Right lobe of liver (tissue), 6 donors: ENCODE data around the gene AVL9. TPM values are rescaled to one million over a fixed set of nuclear protein-coding genes. Genes with fewer than 3 reads are reported as not detected.

Source experiments
- ATAC-seq, 4 donors: fragments of 200-7000 bp; cut with Tn5 transposase; one replicate each; pipeline ENCODE4 v1.9.1; 2020; ENCODE audit warnings: mild to moderate bottlenecking in 4 of 4, moderate library complexity in 4 of 4
- DNase-seq, 3 donors: peaks; one replicate each; pipeline ENCODE4 v3.0.0-alpha.2; 2020
- H3K27ac ChIP-seq, 3 donors: fragments of 200-600 bp; one replicate each; pipeline ENCODE4 v1.8.0; 2022
- H3K27me3 ChIP-seq, 2 donors: fragments of 200-600 bp; one replicate each; pipeline ENCODE4 v1.8.0; 2022
- H3K36me3 ChIP-seq, 4 donors: fragments of 200-600 bp; sonication (generic) in 1 of 4; one replicate each; pipeline versions ENCODE4 v1.5.1 to v1.8.0; 2017 to 2022; ENCODE audit warnings: control low read depth in 1 of 4
- H3K4me1 ChIP-seq, 4 donors: fragments of 200-600 bp; sonication (generic) in 1 of 4; one replicate each; pipeline versions ENCODE4 v1.5.1 to v1.8.0; 2017 to 2022; ENCODE audit warnings: control low read depth in 1 of 4
- H3K4me3 ChIP-seq, 3 donors: fragments of 200-600 bp; one replicate each; pipeline ENCODE4 v1.8.0; 2022
- H3K9me3 ChIP-seq, 4 donors: fragments of 200-600 bp; sonication (generic) in 1 of 4; one replicate each; pipeline versions ENCODE4 v1.5.1 to v1.8.0; 2017 to 2022; ENCODE audit warnings: control low read depth in 1 of 4
- POLR2A ChIP-seq: fragments of 450-650 bp; IDR thresholded peaks from one replicate; pipeline ENCODE4 v1.6.1; 2017; ENCODE audit warnings: antibody characterized with exemption, mild to moderate bottlenecking
- WGBS: methylation state at CpG from one replicate; pipeline ENCODE4 v1.1.6; 2018; ENCODE audit warnings: low coverage, low lambda C conversion rate; ENCODE audit not compliant: insufficient coverage; ENCODE audit errors: missing lambda C conversion rate; 5-methylcytosine and 5-hydroxymethylcytosine counted together
- intact Hi-C, 2 donors: fragments of 100-400 bp; cut with DNase I; formaldehyde crosslinking; loops; one replicate each; pipeline versions ENCODE4 v1.11.2 to v1.14.1; 2022
- total RNA-seq, 6 experiments: library from RNA; depleted of rRNA in 2 of 6; stranded (reverse); fragments of >200 nt in 2 of 6; fragmentation: NEBNext Ultra II Directional in 3 of 6; extraction: Animal tissue kit (Norgen Biotek cat#: 25700) in 3 of 6; gene quantifications; one replicate each; pipeline versions ENCODE4 v1.1.0 to v1.2.4, GENCODE V29; 2016 to 2023
- TF ChIP-seq, protein P1 (sequence below), 4 donors: fragments of 200-600 bp in 3 of 4; fragments of 450-650 bp in 1 of 4; IDR thresholded peaks; one replicate each; pipeline versions ENCODE4 v1.5.1 to v1.8.0; 2016 to 2022; ENCODE audit warnings: antibody characterized with exemption in 4 of 4, mild to moderate bottlenecking in 2 of 4
- donor health status: DM: no; HTN: yes; CAD: no.
- donor health status: DM: no; HTN: no; CAD: no.
- donor health status: DM: no; HTN: no; CAD: no.
- donor health status: DM: no; HTN: yes; CAD: no.
- donor health status: DM: no; HTN: yes; CAD: no.

AVL9 gene
- total RNA-seq, 6 experiments from 2014 or later = 12.5 to 22.9 (median 15.3) TPM

DNA sequence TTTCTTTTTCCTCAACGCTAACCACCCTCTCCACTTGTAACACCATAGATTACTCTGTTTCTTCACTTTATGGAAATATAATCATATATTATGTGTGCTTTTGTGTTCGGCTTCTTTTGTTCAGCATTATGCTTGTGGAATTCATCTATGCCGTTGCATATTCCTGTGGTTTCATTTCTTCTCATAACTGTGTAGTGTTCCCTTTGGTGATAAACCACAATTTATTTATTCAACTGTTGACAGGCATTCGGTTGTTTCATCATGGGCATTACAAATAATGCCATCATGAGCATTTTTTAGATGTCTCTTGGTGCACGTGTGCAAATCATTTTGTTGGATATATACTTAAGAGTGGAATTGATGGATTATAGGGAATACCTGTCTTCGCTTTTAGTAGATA lies 12.1 kb downstream of the AVL9 start:
- Histone ChIP-seq H3K4me1 (no peaks in the 10 kb centered on the region), H3K27me3 (no peaks in the 10 kb centered on the region), H3K9me3 (no peaks in the 10 kb centered on the region), H3K36me3 (peaks cover 0 to 6% (median 0%) of the 10 kb centered on the region in 4 donors), H3K27ac (no peak overlapping the region), H3K4me3 (no peak overlapping the region)
- 87% methylated on average over 6 of the region's 6 CpGs for WGBS
- TF ChIP-seq, protein P1, sequence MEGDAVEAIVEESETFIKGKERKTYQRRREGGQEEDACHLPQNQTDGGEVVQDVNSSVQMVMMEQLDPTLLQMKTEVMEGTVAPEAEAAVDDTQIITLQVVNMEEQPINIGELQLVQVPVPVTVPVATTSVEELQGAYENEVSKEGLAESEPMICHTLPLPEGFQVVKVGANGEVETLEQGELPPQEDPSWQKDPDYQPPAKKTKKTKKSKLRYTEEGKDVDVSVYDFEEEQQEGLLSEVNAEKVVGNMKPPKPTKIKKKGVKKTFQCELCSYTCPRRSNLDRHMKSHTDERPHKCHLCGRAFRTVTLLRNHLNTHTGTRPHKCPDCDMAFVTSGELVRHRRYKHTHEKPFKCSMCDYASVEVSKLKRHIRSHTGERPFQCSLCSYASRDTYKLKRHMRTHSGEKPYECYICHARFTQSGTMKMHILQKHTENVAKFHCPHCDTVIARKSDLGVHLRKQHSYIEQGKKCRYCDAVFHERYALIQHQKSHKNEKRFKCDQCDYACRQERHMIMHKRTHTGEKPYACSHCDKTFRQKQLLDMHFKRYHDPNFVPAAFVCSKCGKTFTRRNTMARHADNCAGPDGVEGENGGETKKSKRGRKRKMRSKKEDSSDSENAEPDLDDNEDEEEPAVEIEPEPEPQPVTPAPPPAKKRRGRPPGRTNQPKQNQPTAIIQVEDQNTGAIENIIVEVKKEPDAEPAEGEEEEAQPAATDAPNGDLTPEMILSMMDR (IDR thresholded peaks at IDR 0.05) = no peak
- no peak for TF ChIP-seq POLR2A
- intact Hi-C loops = no loop called here
- no peak for DNase-seq
- no peak for ATAC-seq

GRCh38 chr7:32511791-32512190 lies 16.5 kb downstream of the AVL9 start:
- intact Hi-C loops = no loop called here
- DNase-seq = no peak
- TF ChIP-seq POLR2A = no peak
- TF ChIP-seq, protein P1 (IDR thresholded peaks at IDR 0.05) = no peak
- Histone ChIP-seq H3K36me3 (peaks cover 0 to 1% (median 0%) of the 10 kb centered on the region in 4 donors), H3K4me1 (peaks cover 0 to 16% (median 0%) of the 10 kb centered on the region in 4 donors), H3K9me3 (no peaks in the 10 kb centered on the region), H3K4me3 (no peak overlapping the region), H3K27me3 (no peaks in the 10 kb centered on the region), H3K27ac (no peak overlapping the region)
- no peak for ATAC-seq
- 89% methylated on average over 4 of the region's 4 CpGs for WGBS

DNA sequence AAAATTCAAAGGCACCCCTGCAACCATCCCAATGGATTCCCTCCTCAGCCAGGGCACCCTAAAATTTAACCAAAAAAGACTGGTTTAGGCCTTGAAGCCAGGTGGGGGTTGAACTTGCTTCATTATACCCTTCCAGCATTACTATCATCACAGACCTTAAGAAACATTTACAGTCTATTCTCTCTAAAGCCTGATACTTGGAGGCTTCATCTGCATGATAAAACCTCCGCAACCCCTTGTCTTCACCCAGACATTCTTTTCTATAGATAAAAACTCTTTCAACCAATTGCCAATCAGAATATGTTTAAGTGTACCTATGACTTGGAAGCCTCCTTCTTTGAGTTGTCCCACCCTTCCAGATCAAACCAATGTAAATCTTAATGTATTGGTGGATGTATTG lies 17.9 kb downstream of the AVL9 start:
- DNase-seq (no peak), ATAC-seq (no peak)
- Histone ChIP-seq H3K4me1 (peaks cover 0 to 16% (median 0%) of the 10 kb centered on the region in 4 donors), H3K27me3 (no peaks in the 10 kb centered on the region), H3K9me3 (peaks cover 0 to 8% (median 0%) of the 10 kb centered on the region in 4 donors), H3K4me3 (no peak overlapping the region), H3K36me3 (no peaks in the 10 kb centered on the region), H3K27ac (no peak overlapping the region)
- intact Hi-C loops = no loop called here
- TF ChIP-seq, protein P1 (IDR thresholded peaks at IDR 0.05) = no peak
- TF ChIP-seq POLR2A = no peak
- 100% methylated on average over 1 of the region's 1 CpG for WGBS

DNA sequence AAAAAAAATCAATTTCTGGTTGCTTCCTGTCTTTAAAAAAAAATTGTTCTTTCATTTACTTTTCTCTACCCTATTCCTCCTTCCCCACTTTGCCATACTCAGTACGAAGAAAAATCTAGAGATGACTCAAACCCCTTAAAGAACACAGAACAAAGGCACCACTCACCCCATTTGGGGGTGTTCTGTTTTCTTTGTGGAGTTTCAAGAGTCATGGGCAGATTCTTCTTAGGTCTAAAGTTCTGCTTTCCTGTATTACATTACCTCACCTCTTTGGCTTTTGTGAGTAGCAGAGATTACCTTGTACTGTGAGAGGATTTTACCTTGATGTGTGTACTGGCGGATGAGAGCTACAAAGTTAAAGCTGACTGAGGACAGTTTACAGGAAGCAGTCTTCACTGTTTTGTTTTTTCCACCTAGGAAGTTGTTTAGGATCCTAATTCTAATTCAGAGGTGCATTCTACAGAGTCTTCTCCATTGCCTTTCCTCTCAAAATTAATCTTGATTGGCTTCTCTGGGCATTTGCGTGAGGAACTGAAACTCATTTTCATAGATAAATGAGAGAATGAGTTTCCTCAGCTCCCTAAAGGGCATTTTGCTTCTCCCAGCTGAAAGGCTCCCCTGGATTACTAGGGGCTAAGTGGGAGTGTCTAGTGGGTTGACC lies 20.7 kb downstream of the AVL9 start:
- Histone ChIP-seq H3K27ac (no peak overlapping the region), H3K4me1 (peaks cover 0 to 16% (median 0%) of the 10 kb centered on the region in 4 donors), H3K4me3 (no peak overlapping the region), H3K9me3 (peaks cover 0 to 9% (median 0%) of the 10 kb centered on the region in 4 donors), H3K36me3 (no peaks in the 10 kb centered on the region), H3K27me3 (no peaks in the 10 kb centered on the region)
- peak; percentile 27 to 89 (median 54) for ATAC-seq
- 74% methylated on average over 3 of the region's 3 CpGs for WGBS
- DNase-seq = no peak
- TF ChIP-seq, protein P1 (IDR thresholded peaks at IDR 0.05) = no peak
- TF ChIP-seq POLR2A = no peak
- intact Hi-C loops = no loop called here
